ENCODE measurements around the gene MDP1.

DNA sequence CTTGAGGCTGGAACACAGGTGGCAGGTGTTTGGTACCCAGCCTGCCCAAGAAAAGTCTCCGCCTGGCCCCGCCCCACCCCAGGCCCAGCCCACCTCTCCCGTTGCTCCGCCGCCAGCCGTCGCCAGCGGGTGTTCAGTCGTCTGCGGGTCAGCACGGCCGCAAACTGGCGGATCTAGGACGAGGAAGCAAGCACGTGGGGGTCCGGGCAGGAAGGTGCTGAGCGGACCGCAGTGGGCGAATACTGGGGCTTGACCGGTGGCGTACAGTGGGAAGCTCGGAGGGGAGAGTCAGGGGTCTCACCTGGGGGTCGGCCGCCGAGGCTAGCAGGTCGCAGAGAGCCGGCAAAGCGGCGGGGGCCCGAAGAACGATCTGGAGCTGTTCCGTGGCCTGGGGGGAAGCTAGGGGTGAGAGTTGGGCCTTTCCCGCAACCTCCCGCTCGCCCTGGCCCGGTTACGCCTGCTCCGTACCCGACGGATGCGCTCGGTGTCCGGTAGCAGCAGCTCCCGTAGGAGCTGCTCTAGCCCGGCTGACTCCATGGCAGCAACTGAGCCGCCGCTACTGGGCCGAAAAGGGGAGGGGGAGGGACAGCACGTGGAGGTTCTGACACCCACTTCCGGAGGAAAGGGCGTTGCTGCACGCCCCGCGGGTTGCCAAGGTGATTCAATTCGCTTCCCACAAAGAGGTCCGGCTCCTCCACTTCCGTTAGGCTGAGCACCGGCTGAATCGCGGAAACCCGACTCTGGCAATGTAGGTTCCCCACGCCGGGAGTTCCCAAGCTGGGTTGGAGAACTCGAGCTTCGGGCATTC is 27.4 kb downstream of the MDP1 start, which contains the start of gene IPO4:
- TF ChIP-seq ZNF274 (IDR thresholded peaks at IDR 0.05; ENCODE audit: low read depth, low read length) (no peak), YY1 (IDR thresholded peaks at IDR 0.05; ENCODE audit: insufficient read depth, insufficient read length) (peak; percentile 39)

Data from NT2/D1 (cell line).